CD4-positive, alpha-beta T cell treated with Interleukin-4 for 1 hour (primary cell): ENCODE results near the gene PLAU.

ENCODE experiments used
- DNase-seq, 2 donors: peaks; one replicate each; pipeline ENCODE4 v3.0.0-alpha.2; 2020 to 2022

The PLAU gene

GRCh38 chr10:73910764-73911552 is at the start of gene PLAU:
Gene PLAU (plus strand): TSS chr10:73911132. CDS start chr10:73911556, 424 bp downstream.
- DNase-seq, result peak; percentile 25 to 48

GRCh38 chr10:73862011-73862410 is 48.9 kb upstream of the PLAU start:
- no peak for DNase-seq

GRCh38 chr10:73863039-73863817 is 47.7 kb upstream of the PLAU start:
- DNase-seq, result no peak

GRCh38 chr10:73864229-73864628 is 46.7 kb upstream of the PLAU start:
- no peak for DNase-seq

- no peak for DNase-seq
Observed at GRCh38 chr10:73865107-73865458, 45.8 kb upstream of the PLAU start.

- peak; percentile 63 to 75 for DNase-seq
Observed at GRCh38 chr10:73865459-73866442, 45.2 kb upstream of the PLAU start.

- DNase-seq, result no peak
Observed at GRCh38 chr10:73866621-73867020, 44.3 kb upstream of the PLAU start.

GRCh38 chr10:73867126-73867807 is 43.7 kb upstream of the PLAU start:
- DNase-seq, result no peak

- DNase-seq, result no peak
Observed at GRCh38 chr10:73867871-73868631, 42.9 kb upstream of the PLAU start.

- no peak for DNase-seq
Observed at GRCh38 chr10:73868655-73869195, 42.2 kb upstream of the PLAU start.

GRCh38 chr10:73871295-73872189 is 39.4 kb upstream of the PLAU start:
- DNase-seq, result no peak

GRCh38 chr10:73872190-73872710 is 38.7 kb upstream of the PLAU start:
- no peak for DNase-seq

GRCh38 chr10:73873142-73873837 is 37.6 kb upstream of the PLAU start:
- DNase-seq, result no peak

- DNase-seq, result no peak
Observed at GRCh38 chr10:73873838-73874215, 37.1 kb upstream of the PLAU start.

- peak; percentile 88 for DNase-seq
Observed at GRCh38 chr10:73874267-73875138, 36.4 kb upstream of the PLAU start, which contains the start of gene CAMK2G. Gene CAMK2G (minus strand): TSS chr10:73874555. CDS start chr10:73874461, 94 bp downstream.

GRCh38 chr10:73875139-73875475 is 35.8 kb upstream of the PLAU start:
- DNase-seq, result peak; percentile 54 to 87

GRCh38 chr10:73876157-73876556 is 34.8 kb upstream of the PLAU start:
- DNase-seq, result no peak

GRCh38 chr10:73876566-73876965 is 34.4 kb upstream of the PLAU start:
- DNase-seq, result no peak
